ENCODE results near the gene FANCF. TPM values are rescaled to one million over a fixed set of nuclear protein-coding genes. Genes with fewer than 3 reads are reported as not detected.

The FANCF gene
- total RNA-seq, 1 experiment from 2014 or later, result 23.0 TPM

- H3K9me3 Mint-ChIP-seq, result no peaks in the 10 kb centered on the region
- ChIA-PET CTCF (no interaction called here), POLR2A (no interaction called here)
- DNase-seq (ENCODE audit: low spot score), result no peak
- H3K4me1 Mint-ChIP-seq, result no peaks in the 10 kb centered on the region
- ATAC-seq, result no peak; the same call in 1 of the 2 replicates
- no peaks in the 10 kb centered on the region for H3K27me3 Mint-ChIP-seq (ENCODE audit: low read depth)
- H3K36me3 Mint-ChIP-seq, result no peaks in the 10 kb centered on the region
- H3K4me3 Mint-ChIP-seq, result no peak overlapping the region
- TF ChIP-seq GABPB1 (CRISPR knock-in tag; IDR thresholded peaks at IDR 0.05), result peak; percentile 42; the same call in 1 of the 2 replicates
- TF ChIP-seq ZNF396 (CRISPR knock-in tag; IDR thresholded peaks at IDR 0.05; ENCODE audit: borderline replicate concordance), result no peak
- no peak overlapping the region for H3K27ac Mint-ChIP-seq
Measured at GRCh38 chr11:22674470-22675439, 49.1 kb upstream of the FANCF start.

- Mint-ChIP-seq H3K9me3 (no peaks in the 10 kb centered on the region), H3K27ac (no peak overlapping the region), H3K36me3 (no peaks in the 10 kb centered on the region), H3K4me3 (no peak overlapping the region), H3K27me3 (ENCODE audit: low read depth) (peaks cover 10% of the 10 kb centered on the region), H3K4me1 (peaks cover 13% of the 10 kb centered on the region)
- POLR2A ChIA-PET, result no interaction called here
- CTCF ChIA-PET, result no interaction called here
- DNase-seq (ENCODE audit: low spot score) (no peak), ATAC-seq (no peak)
- TF ChIP-seq MAX (CRISPR knock-in tag; IDR thresholded peaks at IDR 0.05) (no peak), JUN (CRISPR knock-in tag; IDR thresholded peaks at IDR 0.05) (no peak), ETV6 (CRISPR knock-in tag; IDR thresholded peaks at IDR 0.05) (no peak), ZNF532 (CRISPR knock-in tag; IDR thresholded peaks at IDR 0.05; ENCODE audit: borderline replicate concordance) (no peak), TP53 (CRISPR knock-in tag; IDR thresholded peaks at IDR 0.05) (no peak), ZNF512 (CRISPR knock-in tag; IDR thresholded peaks at IDR 0.05; ENCODE audit: borderline replicate concordance) (no peak), JAZF1 (CRISPR knock-in tag; IDR thresholded peaks at IDR 0.05) (no peak), CREB1 (CRISPR knock-in tag; IDR thresholded peaks at IDR 0.05) (no peak), SMAD3 (CRISPR knock-in tag; IDR thresholded peaks at IDR 0.05; ENCODE audit: borderline replicate concordance) (no peak), ERG (CRISPR knock-in tag; IDR thresholded peaks at IDR 0.05) (no peak), AR (CRISPR knock-in tag; IDR thresholded peaks at IDR 0.05) (no peak)
- TF ChIP-seq, protein P1, sequence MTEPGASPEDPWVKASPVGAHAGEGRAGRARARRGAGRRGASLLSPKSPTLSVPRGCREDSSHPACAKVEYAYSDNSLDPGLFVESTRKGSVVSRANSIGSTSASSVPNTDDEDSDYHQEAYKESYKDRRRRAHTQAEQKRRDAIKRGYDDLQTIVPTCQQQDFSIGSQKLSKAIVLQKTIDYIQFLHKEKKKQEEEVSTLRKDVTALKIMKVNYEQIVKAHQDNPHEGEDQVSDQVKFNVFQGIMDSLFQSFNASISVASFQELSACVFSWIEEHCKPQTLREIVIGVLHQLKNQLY (CRISPR knock-in tag; IDR thresholded peaks at IDR 0.05), result no peak
Measured at GRCh38 chr11:22671751-22672150, 46.1 kb upstream of the FANCF start.
